Smooth muscle cell (in vitro differentiated cells): ENCODE data around the gene AGAP3. TPM values are rescaled to one million over a fixed set of nuclear protein-coding genes. Genes with fewer than 3 reads are reported as not detected.

Experiments used
- DNase-seq: peaks from one replicate; lab custom pipeline; 2025; ENCODE audit not compliant: unreplicated experiment; lab: John Stamatoyannopoulos, UW
- H2AFZ ChIP-seq: fragments of 200-600 bp; sonication (generic); 2 replicates; pipeline ENCODE4 v1.6.0; 2016; ENCODE audit warnings: antibody characterized with exemption, low read depth, mild to moderate bottlenecking
- H3F3A ChIP-seq: fragments of 200-600 bp; sonication (generic); 2 replicates; pipeline ENCODE4 v1.6.0; 2017; ENCODE audit warnings: antibody characterized with exemption, low read depth
- H3K27ac ChIP-seq: fragments of 200-600 bp; sonication (generic); 2 replicates; pipeline ENCODE4 v1.5.1; 2016; ENCODE audit warnings: low read depth, mild to moderate bottlenecking
- H3K27me3 ChIP-seq: fragments of 200-600 bp; sonication (generic); 2 replicates; pipeline ENCODE4 v1.6.1; 2016; ENCODE audit warnings: low read depth, mild to moderate bottlenecking
- H3K36me3 ChIP-seq: fragments of 200-600 bp; sonication (generic); 2 replicates; pipeline ENCODE4 v1.5.1; 2016; ENCODE audit warnings: low read depth
- H3K4me1 ChIP-seq: fragments of 200-600 bp; sonication (generic); 2 replicates; pipeline ENCODE4 v1.5.1; 2016; ENCODE audit warnings: low read depth
- H3K4me2 ChIP-seq: fragments of 200-600 bp; sonication (generic); 2 replicates; pipeline ENCODE4 v1.6.0; 2016; ENCODE audit warnings: mild to moderate bottlenecking
- H3K4me3 ChIP-seq: fragments of 200-600 bp; sonication (generic); 2 replicates; pipeline ENCODE4 v1.5.1; 2016; ENCODE audit warnings: mild to moderate bottlenecking
- H3K79me2 ChIP-seq: fragments of 200-600 bp; sonication (generic); 2 replicates; pipeline ENCODE4 v1.6.0; 2016; ENCODE audit warnings: low read depth, mild to moderate bottlenecking
- H3K9ac ChIP-seq: fragments of 200-600 bp; sonication (generic); 2 replicates; pipeline ENCODE4 v1.6.0; 2016; ENCODE audit warnings: low read depth
- H3K9me3 ChIP-seq: fragments of 200-600 bp; sonication (generic); replicated peaks from 2 replicates; pipeline ENCODE4 v1.5.1; 2016; ENCODE audit warnings: low read depth
- H4K20me1 ChIP-seq: fragments of 200-600 bp; sonication (generic); 2 replicates; pipeline ENCODE4 v1.6.0; 2016; ENCODE audit warnings: low read depth
- CTCF ChIP-seq: fragments of 200-600 bp; sonication (generic); IDR thresholded peaks from 2 replicates; pipeline ENCODE4 v1.5.1; 2017; ENCODE audit warnings: borderline replicate concordance, mild to moderate bottlenecking, antibody characterized with exemption; ENCODE audit not compliant: insufficient read depth, poor library complexity, severe bottlenecking
- WGBS: methylation state at CpG from one replicate; pipeline ENCODE4 v1.1.7; 2016; ENCODE audit warnings: low lambda C conversion rate; 5-methylcytosine and 5-hydroxymethylcytosine counted together
- polyA plus RNA-seq: library from polyadenylated mRNA; unstranded; fragments of >200 nt; fragmentation: Nextera tagmentation; extraction: Ambion mirVana; gene quantifications from 2 replicates; pipeline ENCODE4 v1.2.1, GENCODE V29; 2016
- total RNA-seq: library from RNA; depleted of rRNA; stranded (reverse); fragments of >200 nt; gene quantifications from 2 replicates; pipeline ENCODE4 v1.2.3, GENCODE V29; 2014

The AGAP3 gene
- total and polyA plus RNA-seq, 2 experiments from 2014 or later, result 29.8 to 51.4 TPM

- no peak for TF ChIP-seq CTCF
- Histone ChIP-seq H3K9me3 (no peaks in the 10 kb centered on the region), H3K4me2 (no peak overlapping the region), H3K79me2 (no peaks in the 10 kb centered on the region), H2AFZ (no peak overlapping the region), H3F3A (no peaks in the 10 kb centered on the region), H3K4me3 (no peak overlapping the region), H3K9ac (no peak overlapping the region), H3K27ac (no peak overlapping the region), H4K20me1 (peaks cover 46% of the 10 kb centered on the region), H3K36me3 (no peaks in the 10 kb centered on the region), H3K4me1 (peaks cover 9% of the 10 kb centered on the region), H3K27me3 (no peaks in the 10 kb centered on the region)
- no peak for DNase-seq
- 98% methylated on average over 16 of the region's 16 CpGs for WGBS
Observed at GRCh38 chr7:151133266-151133985, 47.2 kb downstream of the AGAP3 start.

GRCh38 chr7:151133986-151134742 is 47.9 kb downstream of the AGAP3 start:
- Histone ChIP-seq H3K79me2 (no peaks in the 10 kb centered on the region), H3K4me3 (no peak overlapping the region), H3K4me2 (no peak overlapping the region), H4K20me1 (peaks cover 39% of the 10 kb centered on the region), H3F3A (no peaks in the 10 kb centered on the region), H3K9ac (no peak overlapping the region), H2AFZ (no peak overlapping the region), H3K4me1 (peaks cover 16% of the 10 kb centered on the region), H3K27ac (no peak overlapping the region), H3K27me3 (no peaks in the 10 kb centered on the region), H3K36me3 (no peaks in the 10 kb centered on the region), H3K9me3 (no peaks in the 10 kb centered on the region)
- WGBS, result 94% methylated on average over 24 of the region's 24 CpGs
- TF ChIP-seq CTCF, result no peak
- DNase-seq, result no peak

GRCh38 chr7:151134743-151135524 is 48.7 kb downstream of the AGAP3 start:
- H3K4me2 ChIP-seq, result no peak overlapping the region
- H3K9me3 ChIP-seq, result no peaks in the 10 kb centered on the region
- H3K9ac ChIP-seq, result no peak overlapping the region
- DNase-seq, result no peak
- H3K4me3 ChIP-seq, result no peak overlapping the region
- H3K27ac ChIP-seq, result no peak overlapping the region
- H2AFZ ChIP-seq, result no peak overlapping the region
- no peaks in the 10 kb centered on the region for H3K36me3 ChIP-seq
- H4K20me1 ChIP-seq, result peaks cover 34% of the 10 kb centered on the region
- H3K79me2 ChIP-seq, result no peaks in the 10 kb centered on the region
- no peaks in the 10 kb centered on the region for H3F3A ChIP-seq
- H3K27me3 ChIP-seq, result no peaks in the 10 kb centered on the region
- no peak for TF ChIP-seq CTCF
- peaks cover 16% of the 10 kb centered on the region for H3K4me1 ChIP-seq
- 98% methylated on average over 14 of the region's 14 CpGs for whole genome bisulfite sequencing
